Measurements from ENCODE around the gene CADM1.

Gene CADM1

DNA sequence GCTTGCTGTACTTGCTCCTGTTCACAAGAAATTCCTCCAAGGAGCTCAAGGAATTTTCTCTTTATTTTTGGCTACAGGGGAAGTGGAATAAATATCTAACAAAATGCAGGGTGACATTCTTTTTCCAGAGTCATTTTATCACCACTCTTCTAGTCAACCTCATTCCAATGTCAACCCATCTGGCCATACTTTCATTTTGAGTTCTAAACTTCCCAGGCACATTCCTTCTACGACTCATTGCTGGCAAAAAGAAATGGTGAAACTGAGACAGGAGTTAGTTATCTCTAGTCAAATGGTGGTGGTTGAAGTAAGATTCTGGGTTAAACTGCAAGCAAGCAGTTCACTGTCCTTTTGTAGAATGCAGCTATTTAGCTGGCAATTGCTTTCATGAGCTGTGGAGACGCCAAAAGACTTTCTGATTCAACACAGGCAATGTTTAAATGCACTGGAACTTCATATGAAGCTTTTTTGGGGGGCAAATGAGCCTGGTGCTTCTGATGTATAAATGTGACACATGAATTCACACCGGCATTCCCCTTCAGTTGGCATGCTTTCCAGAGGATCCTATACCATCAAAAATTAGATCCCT, 304.6 kb downstream of the CADM1 start:
- Mint-ChIP-seq H3K27ac (no peak overlapping the region), H3K4me1 (peaks cover 11% of the 10 kb centered on the region)

DNA sequence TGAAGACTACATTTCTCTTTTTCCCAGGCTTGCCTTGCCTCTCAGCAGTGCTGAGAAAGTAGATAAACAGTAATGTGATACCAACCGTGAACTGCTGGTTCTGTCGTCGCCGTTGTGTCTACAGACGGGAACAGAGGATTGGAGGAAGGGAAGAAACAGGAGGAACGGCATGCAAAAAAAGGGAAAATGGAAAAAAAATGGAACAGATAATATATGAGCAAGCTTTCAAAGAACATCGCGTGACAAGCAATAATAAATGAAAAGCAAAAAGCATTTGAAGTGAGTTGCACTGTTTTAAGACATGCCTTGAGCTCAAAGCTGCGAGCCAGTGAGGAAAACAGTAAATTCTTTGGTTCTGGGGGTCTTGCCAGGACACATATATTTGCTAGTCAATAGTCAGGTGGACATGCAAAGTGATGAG, 305.9 kb downstream of the CADM1 start:
- peaks cover 21% of the 10 kb centered on the region for H3K4me1 Mint-ChIP-seq
- H3K9me3 Mint-ChIP-seq, result no peaks in the 10 kb centered on the region
- no peak overlapping the region for H3K4me3 Mint-ChIP-seq
- no peaks in the 10 kb centered on the region for H3K36me3 Mint-ChIP-seq
- H3K27ac Mint-ChIP-seq, result no peak overlapping the region
- DNase-seq (ENCODE audit: low spot score in 2 of 2), result no peak
- no peak for ATAC-seq

More for the DNA sequence above, 304.6 kb downstream of the CADM1 start:
- Mint-ChIP-seq H3K36me3 (no peaks in the 10 kb centered on the region), H3K9me3 (no peaks in the 10 kb centered on the region), H3K4me3 (no peak overlapping the region)
- no peak for DNase-seq (ENCODE audit: low spot score in 2 of 2)
- ATAC-seq, result no peak

DNA sequence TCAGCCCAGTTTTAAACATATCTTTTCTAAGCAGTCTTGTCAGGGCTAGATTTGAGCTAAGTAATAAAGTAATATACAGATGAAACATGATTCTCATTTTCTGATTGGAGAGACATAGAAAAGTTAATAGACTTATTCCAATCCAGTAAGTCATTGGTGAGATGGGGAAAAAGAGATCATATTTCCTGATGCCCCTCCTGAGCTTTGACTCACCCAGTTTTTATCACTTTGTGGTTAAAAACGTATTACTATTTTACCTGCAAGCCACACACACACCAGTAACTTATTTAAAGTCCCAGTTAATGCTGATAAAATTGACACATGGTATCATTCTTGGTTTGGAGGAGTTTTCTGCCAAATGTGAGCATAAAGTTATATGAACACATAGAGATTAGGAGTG, 306.8 kb downstream of the CADM1 start:
- H3K4me3 Mint-ChIP-seq, result no peak overlapping the region
- H3K4me1 Mint-ChIP-seq, result peaks cover 21% of the 10 kb centered on the region
- DNase-seq (ENCODE audit: low spot score in 2 of 2), result no peak
- no peaks in the 10 kb centered on the region for H3K36me3 Mint-ChIP-seq
- H3K9me3 Mint-ChIP-seq, result no peaks in the 10 kb centered on the region
- H3K27ac Mint-ChIP-seq, result peak overlapping the region; percentile 23
- ATAC-seq, result no peak

DNA sequence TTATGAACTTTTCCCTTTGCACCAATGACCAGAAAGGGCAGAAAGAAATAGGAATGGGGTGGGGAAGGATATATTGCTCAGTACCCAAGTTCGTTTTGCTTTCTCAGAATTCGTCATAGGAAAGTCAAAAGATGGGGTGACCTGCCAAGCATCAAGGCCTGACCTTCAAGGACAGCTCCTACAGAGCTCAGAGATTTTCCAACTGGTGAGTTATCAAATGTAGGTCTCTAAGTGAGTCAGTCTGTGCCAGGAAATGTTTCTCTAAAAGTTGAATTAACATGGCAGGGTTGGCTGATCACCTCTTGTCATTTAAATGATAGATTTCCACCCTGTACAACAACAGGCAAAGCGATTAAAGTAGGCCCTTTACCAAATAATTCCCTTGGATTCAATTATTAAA, 307.2 kb downstream of the CADM1 start:
- H3K4me1 Mint-ChIP-seq, result peaks cover 21% of the 10 kb centered on the region
- no peaks in the 10 kb centered on the region for H3K9me3 Mint-ChIP-seq
- H3K27ac Mint-ChIP-seq, result peak overlapping the region; percentile 23
- ATAC-seq (no peak), DNase-seq (ENCODE audit: low spot score in 2 of 2) (no peak)
- H3K4me3 Mint-ChIP-seq, result no peak overlapping the region
- H3K36me3 Mint-ChIP-seq, result no peaks in the 10 kb centered on the region

DNA sequence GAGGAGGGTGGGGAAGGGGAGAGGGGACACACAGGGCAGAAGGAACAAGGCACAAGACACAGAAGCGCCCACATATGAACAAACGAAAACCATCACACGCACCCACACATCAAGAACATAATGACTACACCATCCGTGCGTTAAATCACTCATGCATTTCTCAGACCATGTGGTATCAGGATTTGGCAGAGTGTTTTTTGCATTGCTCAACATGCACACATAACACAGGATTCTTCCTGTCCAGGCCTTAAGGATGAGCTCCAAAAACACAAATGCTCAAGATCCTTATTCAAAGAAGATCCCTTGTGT, 309.5 kb downstream of the CADM1 start:
- H3K9me3 Mint-ChIP-seq, result no peaks in the 10 kb centered on the region
- peak overlapping the region; percentile 94 for H3K27ac Mint-ChIP-seq
- DNase-seq (ENCODE audit: low spot score in 2 of 2) (peak in 1 of 2 donors; percentile 70), ATAC-seq (peak; percentile 95)
- H3K4me3 Mint-ChIP-seq, result peak overlapping the region; percentile 60
- H3K36me3 Mint-ChIP-seq, result no peaks in the 10 kb centered on the region
- peaks cover 12% of the 10 kb centered on the region for H3K4me1 Mint-ChIP-seq

DNA sequence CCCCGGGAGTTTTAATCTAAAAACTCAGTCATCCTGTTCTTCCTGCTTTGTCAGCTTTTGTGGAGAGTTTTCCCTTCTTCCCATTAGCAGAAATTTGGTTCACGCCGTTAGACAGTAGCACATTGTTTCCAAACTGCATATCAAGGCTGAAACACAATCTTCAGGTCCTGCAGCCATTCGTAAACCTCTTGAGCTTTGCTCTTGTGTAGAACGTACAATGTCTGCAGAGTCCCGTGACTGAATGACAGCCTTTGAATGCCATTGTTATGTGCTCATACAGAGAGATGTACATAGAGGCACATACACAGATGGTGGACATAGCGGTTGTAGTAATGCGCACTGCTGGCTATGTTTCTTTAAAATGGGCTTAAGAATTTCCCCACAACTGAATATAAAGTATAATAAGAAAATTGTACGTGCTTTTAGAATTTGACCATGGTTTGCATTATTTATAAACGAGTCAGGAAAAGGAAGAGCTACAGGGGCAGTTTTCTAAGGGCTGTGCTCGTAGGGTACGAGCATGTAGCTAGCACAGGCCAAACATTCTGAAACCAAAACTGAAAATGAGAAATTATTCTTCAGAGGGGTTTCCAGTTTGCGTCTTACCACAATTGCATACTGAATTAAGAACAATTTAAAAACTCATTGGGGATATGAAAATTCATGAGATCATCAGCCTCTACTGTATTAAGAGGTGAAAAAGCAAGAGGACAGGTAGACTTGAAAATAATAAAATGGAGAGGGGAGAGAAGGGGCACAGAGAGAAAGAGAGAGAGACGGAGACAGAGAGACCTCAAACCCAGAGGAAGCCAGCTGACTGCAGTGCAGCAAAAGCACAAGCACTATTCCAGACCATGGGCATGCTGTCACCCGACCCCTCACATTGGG, 310.1 kb downstream of the CADM1 start:
- peak overlapping the region; percentile 94 for H3K27ac Mint-ChIP-seq

DNA sequence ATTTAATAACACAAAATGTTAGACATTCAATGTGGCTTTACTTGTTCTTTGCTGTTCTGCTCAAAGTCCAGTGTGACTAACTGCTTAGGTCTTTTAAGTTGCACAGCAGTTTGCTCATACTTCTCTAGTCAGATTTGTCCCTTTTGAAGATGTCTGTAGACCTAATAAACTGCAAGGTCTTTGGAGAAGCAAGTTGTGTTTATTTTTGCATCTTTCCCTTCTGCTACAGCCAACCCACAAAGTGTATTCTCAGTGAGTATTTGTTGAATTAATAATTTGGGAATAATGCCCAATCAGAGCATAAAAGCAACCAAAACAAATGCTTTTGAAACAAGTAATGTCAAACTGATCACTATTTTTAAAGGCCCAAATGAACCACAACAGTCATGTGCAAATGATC, 312.5 kb downstream of the CADM1 start:
- H3K27ac Mint-ChIP-seq, result no peak overlapping the region
- DNase-seq (ENCODE audit: low spot score in 2 of 2), result no peak
- no peaks in the 10 kb centered on the region for H3K9me3 Mint-ChIP-seq
- H3K4me3 Mint-ChIP-seq, result no peak overlapping the region
- peaks cover 12% of the 10 kb centered on the region for H3K4me1 Mint-ChIP-seq
- no peaks in the 10 kb centered on the region for H3K36me3 Mint-ChIP-seq
- ATAC-seq, result no peak

More for the DNA sequence above, 310.1 kb downstream of the CADM1 start:
- no peaks in the 10 kb centered on the region for H3K36me3 Mint-ChIP-seq
- DNase-seq (ENCODE audit: low spot score in 2 of 2), result no peak
- H3K4me1 Mint-ChIP-seq, result peaks cover 12% of the 10 kb centered on the region
- H3K9me3 Mint-ChIP-seq, result no peaks in the 10 kb centered on the region
- peak overlapping the region; percentile 60 for H3K4me3 Mint-ChIP-seq
- ATAC-seq, result peak; percentile 91

DNA sequence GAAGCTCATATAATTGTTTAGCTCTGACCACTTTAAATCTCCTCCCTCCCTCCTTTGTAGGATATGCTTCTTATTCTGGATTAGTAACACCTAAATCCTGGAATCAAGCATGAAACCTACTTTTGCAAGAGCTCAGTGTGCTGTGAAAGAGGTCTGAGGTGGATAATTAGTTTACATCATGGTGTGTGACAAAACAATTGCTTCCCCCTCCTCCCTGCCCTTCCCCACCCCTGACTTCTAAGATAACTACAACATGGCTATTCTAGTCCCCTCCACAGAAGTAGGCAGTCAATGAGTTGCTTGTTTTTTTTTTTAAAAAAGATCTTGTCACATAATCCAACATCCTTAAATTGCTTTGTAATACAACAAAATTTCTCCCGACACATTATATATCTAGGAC, 314.0 kb downstream of the CADM1 start:
- DNase-seq (ENCODE audit: low spot score in 2 of 2), result no peak
- peaks cover 12% of the 10 kb centered on the region for H3K4me1 Mint-ChIP-seq
- ATAC-seq, result no peak
- no peaks in the 10 kb centered on the region for H3K36me3 Mint-ChIP-seq
- no peak overlapping the region for H3K4me3 Mint-ChIP-seq
- H3K27ac Mint-ChIP-seq, result no peak overlapping the region
- no peaks in the 10 kb centered on the region for H3K9me3 Mint-ChIP-seq

DNA sequence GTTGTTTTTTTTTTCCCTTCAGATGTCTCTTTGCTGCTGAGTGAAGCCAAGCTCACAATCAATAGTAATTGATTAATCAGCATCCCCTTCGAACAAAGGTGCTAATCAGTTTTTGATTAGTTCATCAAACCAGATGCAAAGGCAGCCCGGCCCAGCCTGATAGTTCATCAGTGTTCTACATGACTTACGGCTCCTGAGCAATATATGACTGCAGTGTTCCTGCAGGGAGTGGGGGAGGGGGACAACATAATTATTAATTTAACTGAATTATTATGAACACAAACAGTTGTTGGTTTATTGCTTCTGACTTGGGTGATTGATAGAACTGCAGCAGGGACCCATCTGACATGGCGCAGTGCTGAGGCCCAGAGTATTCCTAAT, 315.3 kb downstream of the CADM1 start:
- Mint-ChIP-seq H3K36me3 (no peaks in the 10 kb centered on the region), H3K9me3 (no peaks in the 10 kb centered on the region), H3K27ac (no peak overlapping the region), H3K4me1 (peaks cover 3% of the 10 kb centered on the region), H3K4me3 (no peak overlapping the region)
- ATAC-seq (no peak), DNase-seq (ENCODE audit: low spot score in 2 of 2) (no peak)

DNA sequence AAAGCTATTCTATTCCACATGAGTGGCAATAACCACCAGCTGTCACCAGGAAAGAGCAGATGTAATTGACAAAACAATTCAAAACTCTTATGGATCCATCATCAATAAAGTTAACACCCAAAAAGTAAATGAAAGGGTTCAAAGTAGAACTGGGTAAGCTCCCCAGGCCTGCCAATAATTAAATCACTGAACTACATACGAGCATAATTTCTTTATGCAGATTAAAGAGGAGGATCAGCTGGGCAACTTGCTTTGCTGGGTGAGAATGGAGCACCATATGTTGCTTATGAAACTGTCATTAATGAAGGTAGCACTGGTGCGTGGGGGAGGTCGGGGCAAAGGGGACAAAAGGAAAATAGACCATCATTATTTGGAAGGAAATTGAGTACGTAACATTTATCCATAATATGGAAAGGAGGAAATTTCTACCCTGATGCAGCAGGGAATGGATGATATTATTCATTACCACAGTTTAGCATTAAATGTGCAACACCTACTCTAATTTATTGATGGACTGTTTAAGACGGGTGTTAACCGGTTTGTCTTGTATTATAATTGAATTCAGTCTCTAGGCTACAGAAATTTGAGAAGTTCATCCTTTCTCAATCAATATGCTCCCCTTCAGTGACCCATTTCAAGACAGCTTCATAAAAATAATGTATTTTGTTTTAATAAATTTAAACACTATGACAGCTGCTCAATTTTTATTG, 315.9 kb downstream of the CADM1 start:
- Mint-ChIP-seq H3K9me3 (no peaks in the 10 kb centered on the region), H3K36me3 (no peaks in the 10 kb centered on the region), H3K27ac (no peak overlapping the region), H3K4me3 (no peak overlapping the region), H3K4me1 (no peaks in the 10 kb centered on the region)
- ATAC-seq (no peak), DNase-seq (ENCODE audit: low spot score in 2 of 2) (no peak)

DNA sequence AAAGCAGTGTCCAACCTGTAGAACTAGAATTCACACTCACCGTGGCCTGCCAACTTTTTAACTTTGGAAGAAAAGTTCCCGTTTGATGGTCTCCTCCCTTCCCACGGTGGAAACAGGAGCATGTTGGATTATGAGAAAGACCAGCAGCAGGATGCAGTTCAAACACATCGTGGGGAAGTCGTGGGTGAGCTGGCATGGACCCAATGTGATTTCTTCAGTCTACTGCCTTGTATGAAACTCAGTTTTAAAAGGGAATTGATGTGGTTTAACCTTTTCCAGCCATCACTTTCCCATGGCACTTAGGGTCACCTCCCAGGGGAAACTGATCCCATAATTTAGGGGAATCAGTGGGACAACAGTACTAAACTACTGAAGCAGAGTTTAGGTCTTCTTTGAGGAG, 318.3 kb downstream of the CADM1 start:
- Mint-ChIP-seq H3K9me3 (no peaks in the 10 kb centered on the region), H3K4me3 (no peak overlapping the region), H3K27ac (no peak overlapping the region), H3K4me1 (no peaks in the 10 kb centered on the region), H3K36me3 (no peaks in the 10 kb centered on the region)
- ATAC-seq (no peak), DNase-seq (ENCODE audit: low spot score in 2 of 2) (no peak)

DNA sequence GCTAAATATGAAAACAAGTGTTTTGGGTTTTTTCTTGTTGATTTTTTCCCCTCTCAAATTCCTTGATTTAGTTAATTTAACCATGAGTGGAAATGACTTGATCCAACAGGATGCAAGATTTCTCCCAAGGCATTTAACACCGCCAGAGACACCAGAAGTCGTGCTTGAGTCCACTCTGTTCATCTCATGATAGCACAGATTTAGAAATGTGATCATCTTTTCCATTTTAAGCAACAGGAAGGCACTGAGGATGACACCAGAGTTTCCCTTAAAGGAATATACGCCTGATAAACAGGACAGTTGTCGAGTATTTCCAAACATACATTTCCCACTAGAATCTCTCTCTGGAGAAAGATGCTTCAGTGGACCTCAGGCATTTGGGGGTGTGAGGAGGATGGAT, 318.7 kb downstream of the CADM1 start:
- Mint-ChIP-seq H3K36me3 (no peaks in the 10 kb centered on the region), H3K4me1 (no peaks in the 10 kb centered on the region), H3K4me3 (no peak overlapping the region), H3K9me3 (no peaks in the 10 kb centered on the region), H3K27ac (no peak overlapping the region)
- no peak for DNase-seq (ENCODE audit: low spot score in 2 of 2)
- no peak for ATAC-seq

DNA sequence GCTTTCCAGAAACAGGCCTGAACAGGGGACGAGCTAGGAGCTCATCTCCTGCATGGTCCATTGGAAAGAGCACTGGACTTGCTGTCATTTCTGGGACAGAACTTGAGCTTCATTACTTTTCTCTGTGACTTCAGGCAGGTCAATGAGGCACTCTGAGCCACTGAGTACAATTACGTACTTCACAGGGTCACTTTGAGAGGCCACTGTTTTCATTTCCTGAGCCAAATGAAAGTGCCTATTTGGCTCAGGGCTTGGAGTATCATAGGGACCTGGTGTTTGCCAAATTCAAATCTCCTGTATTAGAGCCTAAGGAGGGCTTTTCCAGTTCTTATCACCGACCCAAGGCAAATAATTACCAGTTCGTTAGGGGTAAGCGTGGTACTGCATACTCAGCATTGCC, 319.3 kb downstream of the CADM1 start:
- DNase-seq (ENCODE audit: low spot score in 2 of 2) (no peak), ATAC-seq (no peak)
- no peaks in the 10 kb centered on the region for H3K9me3 Mint-ChIP-seq
- no peak overlapping the region for H3K4me3 Mint-ChIP-seq
- H3K4me1 Mint-ChIP-seq, result no peaks in the 10 kb centered on the region
- no peak overlapping the region for H3K27ac Mint-ChIP-seq
- no peaks in the 10 kb centered on the region for H3K36me3 Mint-ChIP-seq

DNA sequence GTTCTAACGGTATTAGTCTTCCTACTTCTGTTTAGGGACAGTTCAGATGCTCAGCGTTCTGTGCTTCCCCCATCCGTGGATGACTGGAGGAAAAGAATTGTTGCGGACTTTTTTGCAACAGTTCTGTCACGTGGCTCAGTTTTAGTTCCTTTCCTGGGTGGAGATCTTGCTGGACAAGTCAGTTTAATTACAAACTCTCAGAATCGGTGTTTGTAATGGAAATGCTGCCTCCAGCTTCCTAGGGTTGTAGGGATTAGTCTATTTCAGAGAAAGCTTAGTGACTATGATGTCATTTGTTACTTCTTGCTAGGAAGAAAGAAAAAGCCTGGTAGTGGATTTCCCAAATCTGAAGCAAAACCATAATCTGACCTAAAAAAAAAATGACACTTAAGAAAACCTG, 320.4 kb downstream of the CADM1 start:
- Mint-ChIP-seq H3K27ac (no peak overlapping the region), H3K4me1 (no peaks in the 10 kb centered on the region), H3K4me3 (no peak overlapping the region), H3K9me3 (no peaks in the 10 kb centered on the region), H3K36me3 (no peaks in the 10 kb centered on the region)
- DNase-seq (ENCODE audit: low spot score in 2 of 2), result no peak
- ATAC-seq, result no peak

DNA sequence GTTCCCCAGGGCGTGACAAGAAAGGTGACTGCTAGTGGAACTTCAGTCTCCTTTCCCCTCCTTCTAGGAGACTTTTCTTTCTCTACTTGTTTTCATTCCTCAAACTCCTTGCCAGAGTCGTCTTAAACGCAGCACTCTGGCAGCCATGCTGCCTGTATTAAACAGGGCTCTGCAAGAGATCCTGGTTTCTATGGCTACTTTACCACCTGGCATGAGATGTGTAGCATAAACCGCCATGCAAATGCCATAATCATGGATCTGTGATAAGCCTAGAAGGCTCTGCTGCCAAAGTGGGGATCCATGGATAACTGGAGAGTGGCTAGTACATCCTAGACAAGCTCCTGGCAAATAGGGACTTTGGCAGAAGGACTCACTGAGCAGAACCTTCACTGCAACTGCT, 321.1 kb downstream of the CADM1 start:
- H3K4me3 Mint-ChIP-seq, result no peak overlapping the region
- no peak overlapping the region for H3K27ac Mint-ChIP-seq
- no peaks in the 10 kb centered on the region for H3K9me3 Mint-ChIP-seq
- DNase-seq (ENCODE audit: low spot score in 2 of 2) (no peak), ATAC-seq (no peak)
- H3K36me3 Mint-ChIP-seq, result no peaks in the 10 kb centered on the region
- no peaks in the 10 kb centered on the region for H3K4me1 Mint-ChIP-seq
